Smooth muscle cell (in vitro differentiated cells): ENCODE data around the gene OR56A1. TPM values are rescaled to one million over a fixed set of nuclear protein-coding genes. Genes with fewer than 3 reads are reported as not detected.

Source experiments
- DNase-seq: peaks from one replicate; lab custom pipeline; 2025; ENCODE audit not compliant: unreplicated experiment; lab: John Stamatoyannopoulos, UW
- H2AFZ ChIP-seq: fragments of 200-600 bp; sonication (generic); 2 replicates; pipeline ENCODE4 v1.6.0; 2016; ENCODE audit warnings: antibody characterized with exemption, low read depth, mild to moderate bottlenecking
- H3F3A ChIP-seq: fragments of 200-600 bp; sonication (generic); 2 replicates; pipeline ENCODE4 v1.6.0; 2017; ENCODE audit warnings: antibody characterized with exemption, low read depth
- H3K27ac ChIP-seq: fragments of 200-600 bp; sonication (generic); 2 replicates; pipeline ENCODE4 v1.5.1; 2016; ENCODE audit warnings: low read depth, mild to moderate bottlenecking
- H3K27me3 ChIP-seq: fragments of 200-600 bp; sonication (generic); 2 replicates; pipeline ENCODE4 v1.6.1; 2016; ENCODE audit warnings: low read depth, mild to moderate bottlenecking
- H3K36me3 ChIP-seq: fragments of 200-600 bp; sonication (generic); 2 replicates; pipeline ENCODE4 v1.5.1; 2016; ENCODE audit warnings: low read depth
- H3K4me1 ChIP-seq: fragments of 200-600 bp; sonication (generic); 2 replicates; pipeline ENCODE4 v1.5.1; 2016; ENCODE audit warnings: low read depth
- H3K4me2 ChIP-seq: fragments of 200-600 bp; sonication (generic); 2 replicates; pipeline ENCODE4 v1.6.0; 2016; ENCODE audit warnings: mild to moderate bottlenecking
- H3K4me3 ChIP-seq: fragments of 200-600 bp; sonication (generic); 2 replicates; pipeline ENCODE4 v1.5.1; 2016; ENCODE audit warnings: mild to moderate bottlenecking
- H3K79me2 ChIP-seq: fragments of 200-600 bp; sonication (generic); 2 replicates; pipeline ENCODE4 v1.6.0; 2016; ENCODE audit warnings: low read depth, mild to moderate bottlenecking
- H3K9ac ChIP-seq: fragments of 200-600 bp; sonication (generic); 2 replicates; pipeline ENCODE4 v1.6.0; 2016; ENCODE audit warnings: low read depth
- H3K9me3 ChIP-seq: fragments of 200-600 bp; sonication (generic); replicated peaks from 2 replicates; pipeline ENCODE4 v1.5.1; 2016; ENCODE audit warnings: low read depth
- H4K20me1 ChIP-seq: fragments of 200-600 bp; sonication (generic); 2 replicates; pipeline ENCODE4 v1.6.0; 2016; ENCODE audit warnings: low read depth
- WGBS: methylation state at CpG from one replicate; pipeline ENCODE4 v1.1.7; 2016; ENCODE audit warnings: low lambda C conversion rate; 5-methylcytosine and 5-hydroxymethylcytosine counted together
- polyA plus RNA-seq: library from polyadenylated mRNA; unstranded; fragments of >200 nt; fragmentation: Nextera tagmentation; extraction: Ambion mirVana; gene quantifications from 2 replicates; pipeline ENCODE4 v1.2.1, GENCODE V29; 2016
- total RNA-seq: library from RNA; depleted of rRNA; stranded (reverse); fragments of >200 nt; gene quantifications from 2 replicates; pipeline ENCODE4 v1.2.3, GENCODE V29; 2014
- TF ChIP-seq, protein P1 (sequence below): fragments of 200-600 bp; sonication (generic); IDR thresholded peaks from 2 replicates; pipeline ENCODE4 v1.5.1; 2017; ENCODE audit warnings: borderline replicate concordance, mild to moderate bottlenecking, antibody characterized with exemption; ENCODE audit not compliant: insufficient read depth, poor library complexity, severe bottlenecking

Gene OR56A1
- total and polyA plus RNA-seq, 2 experiments from 2014 or later = 0.22 TPM; not detected in 1

DNA sequence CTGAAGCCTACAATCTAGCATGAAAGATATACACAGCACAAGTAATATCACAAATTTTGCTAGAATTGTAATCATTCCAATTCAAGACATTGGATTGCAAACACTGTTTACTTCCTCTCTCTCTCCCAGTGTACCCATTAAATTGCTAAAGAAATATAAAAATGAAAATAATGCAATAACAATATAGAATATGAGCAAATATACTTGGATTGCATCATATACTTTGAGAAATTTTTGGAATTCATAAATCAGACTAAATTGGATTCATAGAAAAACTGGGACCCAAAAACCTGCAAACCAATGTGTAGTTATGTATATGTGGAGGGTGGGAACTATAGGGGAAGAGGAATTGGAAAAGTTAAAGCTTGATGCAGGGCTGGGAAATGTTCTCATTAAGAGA is 25.0 kb upstream of the OR56A1 start:
- H3K27ac ChIP-seq = no peak overlapping the region
- TF ChIP-seq, protein P1, sequence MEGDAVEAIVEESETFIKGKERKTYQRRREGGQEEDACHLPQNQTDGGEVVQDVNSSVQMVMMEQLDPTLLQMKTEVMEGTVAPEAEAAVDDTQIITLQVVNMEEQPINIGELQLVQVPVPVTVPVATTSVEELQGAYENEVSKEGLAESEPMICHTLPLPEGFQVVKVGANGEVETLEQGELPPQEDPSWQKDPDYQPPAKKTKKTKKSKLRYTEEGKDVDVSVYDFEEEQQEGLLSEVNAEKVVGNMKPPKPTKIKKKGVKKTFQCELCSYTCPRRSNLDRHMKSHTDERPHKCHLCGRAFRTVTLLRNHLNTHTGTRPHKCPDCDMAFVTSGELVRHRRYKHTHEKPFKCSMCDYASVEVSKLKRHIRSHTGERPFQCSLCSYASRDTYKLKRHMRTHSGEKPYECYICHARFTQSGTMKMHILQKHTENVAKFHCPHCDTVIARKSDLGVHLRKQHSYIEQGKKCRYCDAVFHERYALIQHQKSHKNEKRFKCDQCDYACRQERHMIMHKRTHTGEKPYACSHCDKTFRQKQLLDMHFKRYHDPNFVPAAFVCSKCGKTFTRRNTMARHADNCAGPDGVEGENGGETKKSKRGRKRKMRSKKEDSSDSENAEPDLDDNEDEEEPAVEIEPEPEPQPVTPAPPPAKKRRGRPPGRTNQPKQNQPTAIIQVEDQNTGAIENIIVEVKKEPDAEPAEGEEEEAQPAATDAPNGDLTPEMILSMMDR = no peak
- no peaks in the 10 kb centered on the region for H4K20me1 ChIP-seq

DNA sequence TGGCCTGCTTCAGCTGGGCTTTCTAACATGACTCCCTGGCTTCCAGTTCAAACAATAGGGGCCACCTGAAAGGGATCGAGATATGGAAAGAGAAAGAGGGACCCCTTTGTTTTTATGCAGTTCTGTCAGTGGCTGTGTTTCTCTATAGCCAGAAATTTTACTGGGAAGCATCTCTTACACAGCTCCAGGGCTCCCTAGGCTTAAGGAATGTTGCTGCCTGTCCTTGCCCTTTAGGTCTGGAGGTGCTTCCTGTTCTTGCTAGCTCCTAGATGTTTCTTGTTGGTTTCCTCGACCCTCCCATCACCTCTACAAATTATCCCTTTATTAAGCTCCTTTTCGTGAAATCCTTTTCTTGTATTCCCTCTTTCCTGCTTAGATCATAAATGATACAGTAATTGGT is 21.8 kb upstream of the OR56A1 start:
- H3K4me1 ChIP-seq = no peaks in the 10 kb centered on the region
- H3K4me3 ChIP-seq = no peak overlapping the region
- no peaks in the 10 kb centered on the region for H4K20me1 ChIP-seq
- TF ChIP-seq, protein P1 = no peak
- no peak overlapping the region for H3K27ac ChIP-seq
- no peak for DNase-seq
- no peak overlapping the region for H2AFZ ChIP-seq
- no peaks in the 10 kb centered on the region for H3K79me2 ChIP-seq
- no peak overlapping the region for H3K4me2 ChIP-seq
- H3K27me3 ChIP-seq = no peaks in the 10 kb centered on the region
- H3K9ac ChIP-seq = no peak overlapping the region
- no peaks in the 10 kb centered on the region for H3F3A ChIP-seq
- H3K36me3 ChIP-seq = no peaks in the 10 kb centered on the region
- 70% methylated on average over 3 of the region's 3 CpGs for WGBS
- no peaks in the 10 kb centered on the region for H3K9me3 ChIP-seq

More for the DNA sequence above, 25.0 kb upstream of the OR56A1 start:
- DNase-seq = no peak
- H2AFZ ChIP-seq = no peak overlapping the region
- H3K9ac ChIP-seq = no peak overlapping the region
- H3K36me3 ChIP-seq = no peaks in the 10 kb centered on the region
- H3K4me3 ChIP-seq = no peak overlapping the region
- no peaks in the 10 kb centered on the region for H3K9me3 ChIP-seq
- H3K4me1 ChIP-seq = no peaks in the 10 kb centered on the region
- H3F3A ChIP-seq = no peaks in the 10 kb centered on the region
- H3K4me2 ChIP-seq = no peak overlapping the region
- no peaks in the 10 kb centered on the region for H3K27me3 ChIP-seq
- no peaks in the 10 kb centered on the region for H3K79me2 ChIP-seq

DNA sequence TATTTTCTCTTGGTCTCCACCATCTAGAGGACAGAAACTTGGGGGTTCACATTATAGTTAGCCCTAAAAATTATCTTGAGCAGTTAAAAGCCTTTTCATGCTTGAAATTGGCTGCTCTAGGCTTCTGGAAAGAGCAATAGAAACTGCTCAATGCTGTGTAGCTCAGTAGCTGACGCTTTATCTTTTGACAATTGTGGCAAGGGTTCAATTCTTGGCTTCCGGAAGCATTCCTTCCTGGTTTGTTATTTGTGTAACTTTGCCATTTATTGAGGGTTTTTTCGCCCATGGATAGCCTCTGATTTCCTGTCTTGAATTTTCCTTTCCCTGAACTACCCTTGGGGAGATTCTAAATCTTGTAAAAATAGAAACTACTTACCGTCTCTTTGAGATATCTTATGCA is 10.3 kb upstream of the OR56A1 start:
- H3K4me2 ChIP-seq = no peak overlapping the region
- WGBS = 71% methylated on average over 4 of the region's 4 CpGs

GRCh38 chr11:6027501-6027900 is 3.1 kb downstream of the OR56A1 start:
- H3K4me2 ChIP-seq = no peak overlapping the region
- 80% methylated on average over 1 of the region's 1 CpG for WGBS
- H3K9ac ChIP-seq = no peak overlapping the region
- H3K27ac ChIP-seq = no peak overlapping the region
- H3K36me3 ChIP-seq = no peaks in the 10 kb centered on the region
- H3K4me1 ChIP-seq = no peaks in the 10 kb centered on the region
- no peak overlapping the region for H2AFZ ChIP-seq
- no peak for DNase-seq
- peaks cover 12% of the 10 kb centered on the region for H3K27me3 ChIP-seq
- H3F3A ChIP-seq = no peaks in the 10 kb centered on the region
- TF ChIP-seq, protein P1 = no peak
- H3K9me3 ChIP-seq = no peaks in the 10 kb centered on the region
- H3K79me2 ChIP-seq = no peaks in the 10 kb centered on the region
- no peak overlapping the region for H3K4me3 ChIP-seq
- no peaks in the 10 kb centered on the region for H4K20me1 ChIP-seq

More for the DNA sequence above, 10.3 kb upstream of the OR56A1 start:
- DNase-seq = no peak
- Histone ChIP-seq H3K36me3 (no peaks in the 10 kb centered on the region), H3K4me3 (no peak overlapping the region), H2AFZ (no peak overlapping the region), H4K20me1 (no peaks in the 10 kb centered on the region), H3K9me3 (no peaks in the 10 kb centered on the region), H3K79me2 (no peaks in the 10 kb centered on the region), H3F3A (no peaks in the 10 kb centered on the region), H3K27ac (no peak overlapping the region), H3K27me3 (no peaks in the 10 kb centered on the region), H3K4me1 (no peaks in the 10 kb centered on the region), H3K9ac (no peak overlapping the region)
- TF ChIP-seq, protein P1 = no peak
